ENCODE data around the gene VOPP1.

Gene VOPP1

DNA sequence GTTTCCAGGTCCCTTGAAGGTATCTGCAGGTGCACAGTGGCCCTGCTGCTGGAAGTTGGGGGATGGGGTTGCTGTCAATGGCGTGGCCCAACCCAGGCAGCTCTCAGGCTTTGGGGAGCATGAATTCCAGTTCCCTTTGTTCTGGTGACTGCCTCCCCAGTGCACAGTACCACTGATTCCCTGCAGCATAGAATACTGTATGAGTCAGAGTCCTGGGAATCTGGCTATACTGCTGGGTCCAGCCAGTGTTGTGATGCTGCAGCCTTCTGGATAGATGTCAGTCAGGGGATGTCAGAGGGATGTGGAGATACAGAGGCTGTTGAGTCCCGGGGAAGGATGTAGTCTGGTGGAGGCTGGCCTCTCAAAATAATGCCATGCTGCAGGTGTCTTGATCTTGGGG is 107.9 kb downstream of the VOPP1 start:
- DNase-seq: no peak

DNA sequence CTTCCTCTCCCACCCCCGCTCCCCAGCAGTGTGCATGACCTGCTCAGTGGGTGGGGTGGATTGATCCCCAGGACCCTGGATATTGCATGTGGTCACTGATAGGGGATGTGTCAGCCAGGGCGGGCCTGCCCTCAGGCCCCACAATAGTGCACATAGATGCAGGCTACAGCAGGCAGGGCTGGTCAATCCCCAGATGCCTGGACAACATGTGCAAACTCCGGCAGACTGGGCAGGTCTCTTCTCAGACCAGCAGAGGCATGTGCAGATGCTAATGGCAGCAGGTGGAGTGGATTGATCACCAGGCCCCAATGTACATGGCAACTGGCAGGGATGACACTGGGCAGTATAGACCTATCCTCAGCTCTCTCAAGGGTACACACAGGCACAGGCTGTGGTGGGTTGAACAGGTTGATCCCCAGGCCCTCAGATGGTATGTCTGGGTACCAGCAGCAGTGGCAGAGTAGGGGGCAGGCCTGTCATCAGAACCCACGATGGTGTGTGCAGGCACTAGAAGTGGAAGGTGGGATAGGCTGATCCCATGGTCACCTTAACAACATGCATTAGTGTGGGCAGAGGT is 108.5 kb downstream of the VOPP1 start:
- DNase-seq: no peak

DNA sequence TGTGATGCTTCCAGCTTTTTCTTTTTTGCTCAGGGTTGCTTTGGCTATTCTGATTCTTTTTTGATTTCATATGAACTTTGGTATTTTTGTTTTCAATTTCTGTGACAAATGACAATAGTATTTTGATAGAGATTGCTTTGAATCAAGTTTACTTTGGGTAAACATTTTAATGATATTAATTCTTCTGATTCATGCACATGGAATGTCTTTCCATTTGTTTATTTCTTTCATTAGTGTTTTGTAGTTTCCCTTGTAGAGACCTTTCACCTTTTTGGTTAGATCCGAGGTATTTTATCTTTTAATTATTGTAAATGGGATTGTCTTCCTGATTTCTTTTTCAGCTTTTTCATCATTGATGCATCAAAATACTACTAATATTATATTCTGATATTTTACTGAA is 114.0 kb downstream of the VOPP1 start:
- no peak for DNase-seq

DNA sequence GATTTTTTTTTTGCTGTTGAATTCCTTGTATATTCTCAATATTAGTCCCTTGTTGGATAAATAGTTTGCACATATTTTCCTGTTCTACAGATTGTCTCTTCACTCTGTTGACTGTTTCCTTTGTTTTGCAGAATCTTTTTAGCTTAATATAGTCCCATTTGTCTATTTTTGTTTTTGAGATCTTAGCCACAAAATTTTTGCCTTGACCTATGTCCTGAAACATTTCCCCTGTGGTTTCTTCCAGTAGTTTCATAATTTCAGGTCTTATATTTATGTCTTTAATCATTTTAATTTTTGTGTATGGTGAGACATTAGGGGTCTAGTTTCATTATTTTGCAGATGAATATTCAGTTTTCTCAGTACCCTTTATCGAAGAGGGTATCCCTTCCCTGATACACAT is 114.5 kb downstream of the VOPP1 start:
- no peak for DNase-seq

DNA sequence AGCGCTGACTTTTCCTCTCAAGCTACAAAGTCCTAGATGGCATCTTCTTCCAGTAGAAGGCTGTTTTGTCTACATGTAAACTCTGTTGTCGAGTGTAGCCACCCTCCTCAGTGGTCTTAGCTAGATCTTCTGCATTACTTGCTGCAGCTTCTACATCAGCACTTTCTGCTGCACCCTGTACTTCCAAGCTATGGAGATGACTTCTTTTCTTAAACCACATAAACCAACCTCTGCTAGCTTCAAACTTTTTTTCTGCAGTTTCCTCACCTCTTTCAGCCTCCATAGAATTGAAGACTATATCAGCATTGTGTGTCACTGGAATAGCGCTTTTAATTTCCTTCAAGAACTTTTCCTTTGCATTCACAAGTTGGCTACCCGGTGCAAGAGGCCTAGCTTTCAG is 119.3 kb downstream of the VOPP1 start:
- no peak for DNase-seq

DNA sequence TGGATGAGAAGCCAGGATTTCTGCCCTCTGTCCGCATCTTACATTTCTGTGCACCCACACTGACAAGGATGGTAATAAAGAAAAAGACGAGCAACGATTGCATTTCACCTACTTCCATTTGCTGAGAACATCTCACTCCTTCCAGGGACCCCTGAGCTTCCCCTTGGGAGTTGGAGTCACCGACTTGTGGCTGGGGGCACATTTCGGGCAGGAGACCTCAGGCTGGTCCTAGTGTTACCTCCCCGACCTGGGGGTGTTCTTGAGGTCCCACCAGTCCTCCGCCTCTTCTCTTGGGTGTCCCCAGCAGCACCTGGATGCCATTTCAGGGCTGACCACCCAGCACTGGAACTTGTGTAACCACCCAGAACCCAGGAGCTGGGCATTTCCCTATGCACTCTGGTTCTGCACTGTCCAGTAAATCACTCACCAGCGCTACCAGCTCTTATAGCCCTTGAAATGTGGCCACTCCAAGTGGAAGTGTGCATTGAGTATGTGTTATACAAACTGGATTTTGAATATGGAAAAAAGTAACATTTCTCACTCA is 122.2 kb downstream of the VOPP1 start:
- DNase-seq: no peak

DNA sequence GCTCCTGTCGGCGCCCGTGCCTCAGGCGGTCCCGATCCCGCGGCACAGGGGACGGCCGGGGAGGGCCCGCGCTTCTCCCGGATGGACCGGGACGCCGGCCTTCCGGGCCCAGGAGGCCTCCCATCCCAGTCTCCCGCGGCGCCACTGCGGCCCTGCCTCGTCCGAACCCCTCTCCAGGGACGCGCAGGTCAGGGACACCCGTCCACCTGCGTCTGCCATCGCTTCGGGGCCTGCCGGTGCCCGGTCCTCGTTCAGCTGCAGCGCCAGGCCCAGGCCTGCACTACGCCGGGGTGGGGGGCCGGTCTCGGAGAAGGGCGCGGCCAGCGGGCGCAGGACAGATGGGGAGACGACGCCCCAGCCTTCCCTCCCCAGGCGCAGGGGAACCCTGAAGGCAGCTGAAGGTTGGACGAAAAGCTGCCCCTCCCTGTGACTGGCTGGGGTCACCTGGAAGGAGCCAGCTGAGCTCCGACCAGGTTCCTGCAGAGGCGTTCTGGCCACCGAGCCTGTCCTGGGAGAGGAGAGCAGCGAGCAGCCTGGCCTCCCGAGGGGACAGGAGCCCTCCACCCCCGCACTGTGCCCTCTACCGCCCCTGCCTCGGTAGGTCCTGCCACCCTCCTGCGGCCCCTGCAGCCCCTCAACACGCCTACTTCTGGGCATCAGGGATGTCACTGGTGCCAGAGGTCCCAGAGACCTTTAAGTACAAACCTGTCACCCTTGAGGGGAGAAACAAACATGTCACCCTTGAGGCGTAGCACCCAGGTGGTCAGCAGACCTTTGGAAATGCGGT is 122.9 kb downstream of the VOPP1 start:
- DNase-seq: no peak

DNA sequence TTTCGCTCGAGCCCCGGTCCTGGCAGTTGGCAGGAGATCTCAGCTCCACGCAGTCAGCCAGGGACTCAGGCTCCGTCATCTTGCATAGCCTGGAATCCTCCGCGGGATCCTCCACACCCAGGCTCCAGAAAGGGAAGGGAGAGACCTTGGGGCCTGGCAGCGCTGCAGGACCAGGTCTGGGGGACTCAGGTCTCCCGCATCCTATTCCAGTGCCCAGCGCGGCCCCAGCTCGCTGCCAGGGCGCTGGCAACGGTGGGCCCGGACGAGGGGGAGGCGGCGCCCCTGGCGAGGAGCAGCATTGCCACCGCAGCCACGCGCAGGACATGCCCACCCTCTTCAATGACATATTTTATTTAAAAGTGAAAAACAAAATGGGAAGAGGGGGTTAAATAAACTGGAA is 123.8 kb downstream of the VOPP1 start:
- no peak for DNase-seq

DNA sequence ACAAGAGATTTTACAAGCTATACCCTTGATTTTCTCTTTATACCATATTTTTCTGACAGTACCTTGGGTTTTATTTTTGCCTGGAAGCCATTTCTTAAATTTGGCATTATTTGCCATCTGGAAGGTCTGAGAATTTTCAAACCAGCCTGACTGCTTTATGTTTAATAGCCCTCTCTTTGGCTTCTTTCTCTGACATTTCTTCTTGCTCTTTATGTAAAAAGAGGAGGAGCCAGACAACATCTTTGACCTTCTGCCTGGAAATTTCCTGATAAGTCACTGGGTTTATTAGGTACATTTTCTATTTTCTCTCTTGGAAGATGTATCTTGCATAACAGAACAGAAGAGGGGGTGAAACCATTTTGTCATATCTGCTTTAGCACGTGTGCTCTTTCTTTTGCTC is 127.5 kb downstream of the VOPP1 start:
- DNase-seq: no peak

DNA sequence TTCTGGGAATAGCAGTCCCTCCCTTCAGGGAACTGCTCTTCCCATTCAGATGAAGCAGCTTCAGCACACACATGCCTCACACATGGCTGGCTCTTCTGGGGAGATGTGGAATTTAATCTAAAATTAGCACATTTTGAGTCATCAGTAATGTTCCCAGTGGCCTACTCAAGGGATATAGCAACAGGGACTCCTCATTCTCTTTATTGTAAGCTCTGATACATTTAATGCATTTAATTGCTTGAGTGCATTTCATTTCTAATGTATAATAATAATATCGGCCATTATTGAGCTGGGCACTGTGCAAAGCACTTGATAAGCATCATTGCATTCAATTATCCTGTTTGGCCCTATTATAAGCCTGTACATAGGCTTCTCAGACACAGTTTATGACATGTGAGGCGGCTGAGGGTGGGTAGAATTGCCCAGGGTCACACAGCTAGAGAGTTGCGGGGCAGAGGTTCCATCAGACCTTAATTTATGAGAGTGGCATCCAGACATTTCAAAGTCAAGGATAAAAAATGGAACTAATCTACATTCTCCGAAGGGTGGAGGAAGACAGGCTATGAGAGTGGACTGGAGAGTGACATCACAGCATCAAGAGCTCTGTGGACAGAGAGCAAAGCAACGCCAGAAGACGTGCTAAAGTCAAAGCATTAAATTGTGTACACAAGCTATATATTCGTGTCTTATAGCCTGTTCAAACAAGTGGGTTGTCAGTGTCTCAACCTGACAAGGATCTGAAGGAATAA is 130.4 kb downstream of the VOPP1 start:
- DNase-seq: no peak

DNA sequence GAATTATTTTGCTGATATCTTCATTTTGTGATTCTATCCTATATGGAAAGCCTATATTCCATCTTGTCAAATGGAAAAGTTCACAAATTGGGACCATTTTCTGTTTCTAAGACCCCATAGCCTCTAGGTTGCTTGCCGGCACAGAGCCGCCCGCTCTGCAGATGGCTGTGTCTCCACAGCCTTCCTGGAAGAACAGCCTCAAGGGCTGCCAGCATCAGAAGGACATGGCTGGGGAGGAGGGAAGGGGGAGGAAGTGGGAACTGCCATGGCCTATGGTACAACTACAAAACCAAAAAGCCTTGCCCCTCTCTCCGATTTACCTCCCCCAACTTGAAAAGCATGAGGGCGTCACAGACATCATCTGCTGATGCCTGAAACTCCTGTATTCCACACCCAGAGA is 131.3 kb downstream of the VOPP1 start:
- DNase-seq: no peak

DNA sequence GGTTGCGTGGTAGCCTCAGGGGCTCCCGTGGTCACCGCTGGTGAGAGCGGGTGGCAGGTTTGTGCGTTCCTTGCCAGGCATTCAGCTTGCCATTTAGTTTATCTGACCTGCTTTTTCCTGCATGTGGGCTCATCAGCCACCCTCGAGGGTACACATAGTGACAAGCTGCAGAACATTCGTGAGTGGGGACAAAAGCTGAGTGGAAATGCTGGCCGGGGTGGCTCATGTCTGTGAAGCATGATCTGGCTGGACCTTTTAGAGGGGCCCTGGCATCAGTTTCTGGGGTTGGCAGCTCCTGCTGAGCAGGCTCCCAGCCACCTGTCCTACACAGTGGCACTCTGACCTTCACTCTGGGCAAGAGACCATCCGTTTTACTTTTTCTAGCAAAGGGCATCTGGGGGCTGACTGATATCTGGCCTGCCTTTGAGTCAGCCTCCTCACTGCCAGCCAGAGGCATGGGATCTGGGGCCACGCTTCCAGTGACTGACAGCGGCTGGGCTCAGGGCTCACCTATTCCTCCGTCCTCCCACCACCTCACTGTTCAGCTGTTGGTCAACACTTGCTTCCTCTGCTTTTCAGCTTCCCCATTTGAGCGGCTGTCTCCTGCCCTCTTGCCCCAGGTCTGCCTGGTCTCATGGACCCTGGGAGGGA is 132.1 kb downstream of the VOPP1 start:
- DNase-seq: no peak

DNA sequence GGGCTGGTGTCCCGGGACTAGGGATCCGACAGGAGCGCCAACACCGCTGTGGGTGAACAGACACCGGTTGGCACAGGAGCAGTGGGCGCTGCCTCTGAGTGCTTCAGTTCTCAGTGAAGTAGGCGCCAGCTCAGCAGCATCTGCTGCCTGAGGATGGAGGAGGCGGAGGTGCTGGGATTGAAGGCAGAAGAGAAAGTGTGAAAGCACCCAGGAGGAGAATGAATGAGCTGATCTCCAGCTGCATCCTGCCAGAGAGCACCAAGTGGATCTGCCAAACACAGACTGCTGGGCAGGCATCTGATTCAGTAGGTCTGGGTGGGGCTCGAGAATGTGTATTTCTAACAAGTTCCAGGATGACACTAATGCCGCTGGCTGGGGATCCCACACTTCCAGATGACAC is 132.7 kb downstream of the VOPP1 start:
- no peak for DNase-seq

DNA sequence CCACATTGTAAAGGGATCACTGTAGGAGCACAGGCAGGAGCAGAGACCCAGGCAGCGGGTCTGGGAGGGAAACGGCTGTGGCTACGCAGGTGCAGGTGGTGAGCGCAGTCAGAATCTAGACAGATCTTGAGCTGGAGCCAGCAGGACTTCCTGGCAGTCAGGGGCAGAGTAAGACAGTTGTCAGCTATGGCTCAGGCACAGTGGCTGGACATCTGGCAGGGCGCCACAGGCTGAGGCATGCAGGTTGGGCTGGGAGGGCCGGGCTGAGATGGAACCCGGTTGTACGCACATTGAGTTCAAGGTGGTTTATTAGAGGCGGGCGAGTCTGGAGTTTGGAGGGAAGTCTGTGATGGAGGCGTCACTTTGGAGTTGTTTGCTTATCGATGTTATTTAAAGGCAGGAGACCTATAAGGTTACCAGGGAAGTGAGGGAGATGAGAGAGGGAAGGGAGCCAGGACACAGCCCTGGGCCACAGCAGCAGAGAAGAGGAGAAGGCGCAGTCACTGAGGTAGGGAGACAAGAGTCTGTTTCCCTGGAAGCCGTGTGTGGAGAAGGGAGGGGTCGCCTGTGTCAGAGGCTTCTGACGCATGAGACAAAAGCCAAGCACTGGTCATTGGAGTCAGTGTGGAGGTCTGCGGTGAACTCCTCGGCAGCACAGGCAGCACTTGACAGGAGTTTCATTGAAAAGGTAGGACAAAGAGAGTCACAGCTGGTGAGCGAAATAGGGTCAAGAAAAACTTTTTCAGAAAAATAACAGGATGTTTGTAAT is 133.4 kb downstream of the VOPP1 start:
- no peak for DNase-seq

DNA sequence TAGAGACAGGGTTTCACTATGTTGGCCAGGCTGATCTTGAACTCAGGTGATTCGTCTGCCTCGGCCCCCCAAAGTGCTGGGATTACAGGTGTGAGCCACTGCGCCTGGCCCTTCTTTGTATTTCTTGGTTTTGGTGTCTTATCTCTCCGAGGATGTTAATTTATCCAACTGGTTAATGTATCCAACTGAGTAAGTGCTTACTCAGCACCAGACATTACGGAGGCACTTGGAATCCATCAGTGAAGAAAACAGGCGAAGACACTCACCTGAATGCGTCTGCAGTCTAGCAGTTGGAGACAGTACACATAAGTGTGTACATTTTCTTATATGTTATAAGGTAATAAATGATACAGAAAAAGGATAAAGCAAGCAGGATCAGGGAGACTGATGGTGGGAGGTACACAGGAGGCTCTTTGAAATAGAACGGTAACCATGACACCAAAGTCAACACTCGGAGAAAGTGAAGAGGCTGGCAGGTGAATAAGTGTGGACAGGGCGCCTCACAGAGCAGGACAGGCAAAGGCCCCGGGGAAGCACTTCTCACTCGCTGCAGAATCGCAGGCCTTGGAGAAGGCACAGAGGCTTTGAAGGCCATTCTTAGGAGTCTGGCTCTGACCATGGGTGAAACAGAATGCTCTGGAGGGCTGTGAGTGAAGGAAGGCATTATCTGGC is 134.1 kb downstream of the VOPP1 start:
- no peak for DNase-seq

DNA sequence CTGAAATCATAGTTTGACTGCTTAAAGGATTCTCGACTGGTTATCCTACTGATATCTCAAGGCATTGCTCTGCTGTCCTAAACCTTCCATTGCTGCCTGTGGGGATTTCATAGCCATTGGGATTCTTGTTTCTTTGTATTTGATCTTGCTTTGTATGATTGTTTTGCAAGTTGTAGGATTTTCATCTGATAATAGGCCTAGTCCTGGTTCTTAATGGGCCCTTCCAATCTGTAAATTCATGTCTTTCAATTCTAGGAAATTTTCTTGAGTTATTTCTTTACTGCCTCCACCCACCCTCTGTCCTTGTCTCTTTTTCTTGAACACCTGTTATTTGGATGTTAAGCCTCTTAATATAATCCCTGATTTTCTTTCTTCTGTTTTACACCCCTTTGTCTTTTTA is 134.9 kb downstream of the VOPP1 start:
- no peak for DNase-seq

DNA sequence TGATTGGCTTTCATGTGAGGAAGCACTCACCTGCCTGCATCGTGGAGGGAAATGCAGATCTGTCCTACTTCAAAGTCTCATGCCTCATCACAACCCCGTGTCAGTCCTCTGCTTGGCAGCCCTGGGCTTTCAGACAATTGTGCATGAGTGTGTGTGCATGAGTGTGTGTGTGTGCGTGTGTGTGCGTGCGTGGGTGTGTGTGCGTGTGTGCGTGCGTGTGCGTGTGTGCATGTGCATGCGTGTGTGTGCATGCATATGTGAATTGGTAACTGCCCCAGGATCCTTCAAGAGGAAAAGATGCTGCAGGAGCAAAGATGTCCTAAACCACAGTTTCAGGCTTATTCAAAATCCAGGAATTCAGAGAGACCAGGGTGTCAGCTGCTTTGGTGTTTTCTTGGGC is 135.8 kb downstream of the VOPP1 start:
- no peak for DNase-seq

DNA sequence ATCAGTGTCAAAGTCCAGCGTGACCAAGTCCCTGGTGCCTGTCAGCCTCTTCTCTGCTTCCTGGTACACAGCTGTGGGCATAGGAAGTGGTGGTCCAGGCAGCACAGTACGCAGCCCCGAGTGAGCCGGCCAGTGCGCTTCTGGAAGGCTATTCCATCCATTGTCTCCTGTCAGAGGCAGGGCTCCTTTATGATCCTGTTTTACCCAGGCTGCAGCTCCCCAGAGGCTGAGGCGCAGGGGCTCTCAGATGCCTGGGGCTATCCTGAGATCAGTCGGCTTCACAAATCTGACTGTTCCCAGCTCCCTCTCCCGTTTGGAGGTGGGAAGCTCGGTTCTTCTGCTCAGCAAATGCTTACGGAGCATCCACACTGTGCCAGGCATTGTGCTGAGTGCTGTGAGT is 136.8 kb downstream of the VOPP1 start:
- no peak for DNase-seq

DNA sequence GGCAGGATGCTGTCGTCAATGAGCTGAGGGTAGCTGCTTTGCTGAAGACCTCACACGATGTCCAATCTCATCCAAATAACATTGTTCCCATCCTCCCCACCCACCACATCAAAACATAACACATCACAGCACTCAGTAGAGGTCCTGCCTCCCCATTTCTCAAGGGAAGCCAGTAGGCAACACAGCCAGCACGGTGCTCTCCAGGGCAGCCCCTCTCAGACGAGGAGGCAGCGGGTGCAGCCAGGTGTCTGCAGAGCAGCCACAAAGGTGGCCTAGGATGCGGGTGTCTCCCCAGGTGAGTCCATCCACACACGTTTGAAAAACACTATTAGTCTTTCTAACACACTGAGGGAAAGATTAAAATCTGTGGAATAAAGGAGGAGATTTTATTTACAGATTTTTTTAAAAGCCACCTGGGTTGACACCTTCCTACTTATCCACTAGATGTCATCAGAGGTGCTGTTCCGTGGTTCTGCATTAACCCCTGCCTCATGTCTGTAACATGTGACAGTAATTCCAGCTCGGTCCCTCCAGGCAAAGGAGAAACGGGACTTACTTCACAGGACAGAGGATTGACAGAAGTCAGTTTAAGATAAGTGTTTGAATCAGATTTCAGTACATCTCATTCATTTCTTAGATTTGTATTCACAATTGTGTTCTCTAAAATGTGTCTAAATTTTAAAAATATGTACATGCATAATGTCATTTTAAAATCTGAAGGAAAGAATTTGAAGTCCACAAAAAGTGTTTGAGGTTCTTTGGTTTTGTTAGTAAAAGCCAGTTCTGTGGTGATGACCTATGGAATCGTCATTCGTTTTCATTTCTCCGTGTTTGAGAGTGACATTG is 139.1 kb downstream of the VOPP1 start:
- no peak for DNase-seq

DNA sequence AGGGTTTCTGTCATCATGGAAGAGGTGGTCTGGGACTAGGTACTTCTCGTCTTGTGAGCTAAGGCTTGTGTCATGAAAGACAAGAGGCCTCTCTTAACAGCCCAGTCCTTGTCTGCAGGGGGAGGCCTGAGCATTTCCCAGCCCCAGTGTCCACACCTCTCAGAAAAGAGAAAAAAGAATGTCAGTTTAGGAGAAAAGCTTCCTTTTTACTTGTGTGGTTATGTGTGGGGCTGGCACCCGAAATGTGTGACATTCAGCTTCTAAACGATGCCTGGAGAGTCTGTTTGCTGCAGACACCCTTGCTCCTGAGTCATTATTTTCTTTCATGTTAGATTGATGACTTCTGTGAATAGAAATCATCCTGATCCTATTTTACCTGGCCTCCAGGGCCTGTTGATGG is 139.8 kb downstream of the VOPP1 start:
- no peak for DNase-seq

DNA sequence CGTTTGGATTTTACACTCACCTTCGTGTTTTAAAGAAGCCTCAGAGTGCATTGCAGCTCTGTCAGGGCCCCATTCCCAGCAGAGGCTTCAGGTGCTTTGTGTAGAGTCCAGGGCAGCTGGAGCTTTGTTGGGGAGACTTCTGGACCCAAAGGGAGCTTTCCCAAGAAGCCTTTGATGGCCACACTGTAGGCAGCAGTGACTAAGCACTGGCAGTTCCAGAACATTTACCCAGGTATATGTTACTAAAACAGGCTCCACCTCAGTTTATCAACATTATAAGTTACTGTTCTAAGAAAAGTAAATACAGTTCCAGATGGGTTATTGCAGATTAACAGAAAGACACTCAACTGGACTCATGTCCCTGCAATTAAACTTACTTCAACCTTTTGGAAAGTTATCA is 140.4 kb downstream of the VOPP1 start:
- DNase-seq: no peak
